Measurements from ENCODE around the gene HIGD2A.
A peak's percentile ranks its signal among the peaks of the same experiment; 100 is the strongest.
"Not testable (repeated sequence)": the region's sequence is repeated elsewhere in the genome, so short reads cannot be mapped to it uniquely, and the experiment has no call there.

HIGD2A gene

DNA sequence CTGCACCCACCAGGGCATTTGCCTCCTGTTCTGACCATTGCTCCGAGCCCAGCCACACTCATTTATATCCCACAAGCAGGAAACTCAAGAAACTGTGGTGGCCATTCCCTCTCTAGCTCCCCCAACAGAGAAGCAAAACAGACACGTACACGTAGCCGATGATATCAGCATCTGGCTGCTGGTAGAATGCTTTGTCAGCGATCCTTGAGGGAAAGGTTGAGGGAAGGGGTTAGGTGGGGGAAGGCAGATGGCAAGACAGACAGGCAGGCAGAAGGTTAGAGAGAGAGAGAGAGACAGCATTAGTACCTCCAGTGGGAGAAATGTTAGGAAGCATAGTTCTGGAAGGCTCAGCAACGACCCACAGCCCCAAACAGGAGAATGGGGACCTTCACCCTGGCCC lies 7.8 kb downstream of the HIGD2A start:
- DNase-seq, result no peak

DNA sequence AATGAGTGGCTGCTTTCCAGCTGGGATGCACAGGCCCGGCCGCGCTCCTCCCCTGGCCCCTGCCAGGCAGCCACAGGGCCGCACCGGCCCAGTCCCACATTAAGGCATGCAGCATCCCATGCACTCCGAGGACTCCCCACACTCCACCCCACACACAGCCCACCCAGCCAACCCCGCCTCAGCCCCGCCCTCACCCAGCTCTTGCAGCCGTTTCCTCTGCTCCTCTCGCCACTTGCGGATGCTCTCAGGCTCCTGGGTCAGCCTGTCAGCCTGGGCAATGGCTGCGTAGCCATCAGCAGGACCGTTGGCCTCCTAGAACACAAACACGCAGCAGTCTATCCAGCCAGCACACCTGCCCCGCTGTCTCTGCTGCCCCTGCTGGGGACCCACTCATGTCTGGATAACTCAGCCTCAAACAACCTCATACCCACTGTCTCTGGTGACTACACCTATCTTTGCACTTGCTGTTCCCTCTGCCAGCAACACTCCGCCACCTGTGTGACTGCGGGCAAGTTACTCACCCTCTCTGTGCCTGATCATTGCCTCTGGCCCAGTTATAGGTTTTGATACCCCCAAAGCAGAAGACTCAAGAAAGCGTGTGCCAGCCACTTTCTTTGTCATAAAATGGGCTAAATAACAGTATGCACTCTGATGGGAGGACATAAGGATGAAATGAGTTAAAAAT lies 9.3 kb downstream of the HIGD2A start:
- DNase-seq, result no peak

DNA sequence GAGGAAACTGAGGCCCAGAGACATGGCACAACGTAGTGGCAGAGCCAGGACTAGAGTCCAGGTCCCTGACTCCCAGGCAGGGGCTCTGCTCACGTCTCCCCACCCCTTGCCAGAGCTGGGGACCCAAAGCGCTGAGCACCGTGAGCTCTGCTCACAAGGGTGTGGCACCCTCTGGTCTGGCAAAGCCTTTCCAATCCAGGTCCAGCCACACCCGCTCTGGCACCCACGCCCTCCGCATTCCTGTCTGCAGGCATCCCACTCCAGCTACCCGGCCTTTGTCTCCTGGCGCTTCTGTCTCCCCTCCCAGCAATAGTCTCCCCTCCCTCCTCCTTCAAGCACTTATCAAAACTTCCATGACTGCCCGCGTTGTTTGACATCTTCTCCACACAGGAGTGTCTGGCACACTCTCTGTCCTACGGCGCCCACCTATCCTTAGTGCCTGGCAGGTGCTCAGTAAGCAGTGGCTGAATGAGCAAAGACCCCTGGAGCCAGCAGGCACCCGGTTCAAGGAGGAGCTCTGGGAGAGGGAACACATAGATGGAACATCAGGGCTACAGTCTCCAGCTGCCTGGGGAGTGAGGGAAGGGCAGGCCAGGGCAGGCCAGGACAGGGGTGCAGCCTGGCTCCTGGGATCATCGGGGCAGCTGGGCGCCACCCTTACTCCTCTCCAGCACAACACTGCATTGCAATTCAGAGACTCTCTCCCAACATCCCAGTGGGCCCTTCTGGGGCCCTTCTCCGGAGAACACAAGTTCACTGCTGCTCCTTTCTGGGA lies 12.0 kb downstream of the HIGD2A start:
- no peak for DNase-seq

DNA sequence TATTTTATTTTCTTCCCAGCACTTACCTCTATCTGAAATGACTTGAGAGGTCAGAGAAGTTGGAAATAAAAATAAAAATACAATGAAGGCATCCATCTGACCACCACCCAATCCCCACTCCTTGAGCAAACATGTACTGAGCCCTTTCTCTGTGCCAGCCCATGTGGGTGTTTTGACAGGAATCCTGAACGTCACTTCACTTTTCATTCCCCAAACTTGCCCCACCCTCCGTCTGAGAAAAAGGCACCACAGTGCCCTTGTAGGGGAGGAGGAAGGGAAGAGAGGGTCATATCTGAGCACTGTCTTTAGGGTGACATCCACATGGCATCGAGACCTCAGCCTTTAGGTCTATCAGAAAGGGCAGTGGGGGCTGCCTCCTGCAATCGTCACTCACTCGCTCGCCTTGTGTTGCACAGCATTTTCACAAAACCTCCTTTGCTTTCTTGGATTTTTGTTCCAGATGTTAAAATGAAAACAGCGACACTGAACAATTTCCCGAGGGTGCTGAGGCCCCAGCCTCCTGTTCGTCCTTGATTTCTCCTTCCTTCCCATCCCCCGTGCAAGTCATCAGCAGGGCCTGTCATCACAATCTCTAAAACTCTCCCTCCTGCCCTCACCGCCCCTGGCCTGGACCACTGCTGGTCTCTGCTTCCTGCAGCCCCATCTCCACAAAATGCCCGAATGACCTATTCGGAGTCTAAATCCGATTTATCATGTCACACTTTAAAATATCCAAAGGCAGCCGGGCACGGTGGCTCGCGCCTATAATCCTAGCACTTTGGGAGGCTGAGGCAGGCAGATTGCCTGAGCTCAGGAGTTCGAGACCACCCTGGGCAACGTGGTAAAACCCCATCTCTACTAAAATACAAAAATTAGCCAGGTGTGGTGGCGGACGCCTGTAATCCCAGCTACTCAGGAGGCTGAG lies 13.0 kb downstream of the HIGD2A start:
- no peak for DNase-seq

DNA sequence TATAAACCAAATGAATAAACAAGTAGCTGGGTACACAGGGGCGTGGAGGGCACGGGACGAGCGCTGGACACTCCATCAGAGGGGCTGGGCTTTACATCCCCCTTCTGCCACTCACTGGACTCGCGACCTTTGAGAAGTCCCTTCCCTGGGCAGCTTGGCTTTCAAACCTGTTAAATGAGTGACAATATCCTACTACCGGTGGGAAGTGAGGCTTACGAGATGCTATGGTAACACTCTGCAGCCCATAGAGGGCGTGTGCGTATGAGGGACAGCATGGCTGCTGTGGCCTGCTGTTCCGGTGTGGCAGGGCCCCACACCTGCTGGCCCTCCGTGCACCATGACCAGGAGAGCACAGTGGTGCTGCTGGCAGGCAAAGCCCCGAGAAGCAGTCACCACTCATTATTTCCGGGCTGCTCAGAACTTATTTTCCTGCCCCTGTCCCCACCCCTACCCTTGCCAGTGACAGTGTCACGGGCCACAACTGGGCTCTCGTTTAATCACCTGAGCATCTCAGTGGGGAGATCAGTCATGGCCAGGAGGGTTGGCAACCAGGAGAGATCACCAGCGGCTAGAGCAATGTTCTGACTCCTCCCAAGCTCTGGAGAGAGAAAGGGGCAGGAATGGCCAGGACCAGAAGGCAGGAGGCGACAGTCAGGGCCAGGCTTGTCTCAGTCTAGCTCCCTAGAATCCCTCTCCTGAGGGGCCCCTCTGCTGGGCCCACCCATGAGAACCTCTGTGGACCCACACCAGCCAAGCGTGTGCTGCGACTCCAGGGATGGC lies 17.3 kb downstream of the HIGD2A start:
- no peak for DNase-seq

DNA sequence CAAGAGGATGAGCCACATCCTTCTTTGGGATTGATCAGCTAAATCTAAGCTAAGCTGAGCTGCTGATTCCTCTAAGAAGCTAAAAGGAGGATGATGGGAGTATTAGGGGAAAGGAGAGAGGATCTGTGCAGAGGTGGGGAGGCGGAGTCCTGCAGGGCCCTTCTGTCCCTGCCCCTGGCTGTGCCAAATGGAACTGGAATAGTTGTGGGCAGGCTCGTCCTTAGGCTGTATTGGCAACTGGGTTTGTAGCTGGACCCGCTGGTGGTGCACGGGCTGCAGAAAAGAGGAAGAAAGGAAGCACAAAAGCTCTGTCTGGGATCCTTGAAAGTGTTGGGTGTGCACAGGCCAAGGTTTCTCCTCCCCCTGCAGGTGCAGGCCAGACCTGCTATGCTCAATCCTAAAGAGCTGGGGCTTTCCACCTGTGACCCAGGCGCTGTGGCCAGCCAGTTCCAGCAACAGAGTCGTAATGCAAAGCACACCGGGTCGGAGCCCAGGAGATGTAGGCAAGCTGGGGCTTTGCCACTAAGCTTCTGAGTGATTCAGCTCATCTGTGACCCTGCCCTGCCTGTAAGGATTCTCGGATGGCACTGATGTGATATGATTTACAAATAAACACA lies 18.0 kb downstream of the HIGD2A start:
- DNase-seq, result no peak

DNA sequence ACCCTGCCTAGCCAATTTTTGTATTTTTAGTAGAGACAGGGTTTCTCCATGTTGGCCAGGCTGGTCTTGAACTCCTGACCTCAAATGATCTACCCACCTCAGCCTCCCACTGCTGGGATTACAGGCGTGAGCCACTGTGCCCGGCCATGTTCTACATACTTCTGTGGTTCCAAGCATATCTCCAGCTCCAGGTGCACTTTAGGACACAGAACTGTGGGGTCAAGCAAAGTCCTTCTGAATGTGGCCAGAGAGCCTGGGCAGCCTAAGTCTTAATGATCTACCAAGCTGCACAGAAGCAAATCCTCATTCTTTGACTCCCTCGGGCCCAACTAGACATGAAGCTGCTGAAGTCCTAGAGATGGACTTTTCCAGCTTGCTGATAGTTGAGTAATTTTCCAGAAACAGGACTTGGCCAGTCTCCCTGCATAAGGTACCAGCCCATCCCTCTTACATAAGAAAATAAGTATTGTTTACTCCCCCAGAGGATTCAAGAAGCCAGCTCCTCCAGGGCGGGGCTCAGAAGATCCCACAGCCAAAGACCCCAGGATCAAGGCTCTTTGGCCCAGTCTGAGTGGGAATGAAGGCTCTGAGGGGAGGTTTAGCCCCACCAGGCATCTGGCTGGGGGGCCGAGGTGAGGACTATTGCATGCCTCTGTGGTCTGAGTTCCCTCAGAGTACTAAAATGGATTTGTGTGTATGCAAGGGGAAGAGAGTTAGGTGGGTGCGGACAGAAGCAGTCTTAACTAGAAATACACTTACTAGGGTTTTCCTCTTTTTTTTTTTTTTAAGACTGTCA lies 19.1 kb downstream of the HIGD2A start:
- no peak for DNase-seq

DNA sequence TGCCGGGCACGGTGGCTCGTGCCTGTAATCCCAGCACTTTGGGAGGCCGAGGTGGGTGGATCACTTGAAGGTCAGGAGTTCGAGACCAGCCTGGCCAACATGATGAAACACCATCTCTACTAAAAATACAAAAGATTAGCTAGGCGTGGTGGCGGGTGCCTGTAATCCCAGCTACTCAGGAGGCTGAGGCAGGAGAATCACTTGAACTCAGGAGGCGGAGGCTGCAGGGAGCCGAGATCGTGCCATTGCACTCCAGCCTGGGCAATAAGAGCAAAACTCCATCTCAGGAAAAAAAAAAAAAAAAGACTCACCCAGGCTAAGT lies 19.7 kb downstream of the HIGD2A start:
- not testable (repeated sequence) for DNase-seq

DNA sequence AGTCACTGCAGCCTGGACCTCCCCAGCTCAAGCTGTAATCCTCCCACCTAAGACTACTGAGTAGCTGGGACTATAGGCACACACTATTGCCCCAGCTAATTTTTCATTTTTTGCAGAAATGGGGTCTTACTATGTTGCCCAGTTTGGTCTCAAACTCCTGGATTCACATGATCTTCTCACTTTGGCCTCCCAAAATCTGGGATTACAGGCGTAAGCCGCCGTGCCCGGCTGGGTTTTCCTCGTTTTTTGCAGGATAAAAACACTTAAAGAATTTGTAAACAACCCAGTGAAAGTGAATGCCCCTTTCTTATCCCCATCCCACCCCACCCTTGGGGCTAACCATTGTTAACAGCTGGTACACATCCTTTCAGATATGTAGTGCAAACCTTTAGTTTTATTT lies 20.0 kb downstream of the HIGD2A start:
- DNase-seq, result no peak

DNA sequence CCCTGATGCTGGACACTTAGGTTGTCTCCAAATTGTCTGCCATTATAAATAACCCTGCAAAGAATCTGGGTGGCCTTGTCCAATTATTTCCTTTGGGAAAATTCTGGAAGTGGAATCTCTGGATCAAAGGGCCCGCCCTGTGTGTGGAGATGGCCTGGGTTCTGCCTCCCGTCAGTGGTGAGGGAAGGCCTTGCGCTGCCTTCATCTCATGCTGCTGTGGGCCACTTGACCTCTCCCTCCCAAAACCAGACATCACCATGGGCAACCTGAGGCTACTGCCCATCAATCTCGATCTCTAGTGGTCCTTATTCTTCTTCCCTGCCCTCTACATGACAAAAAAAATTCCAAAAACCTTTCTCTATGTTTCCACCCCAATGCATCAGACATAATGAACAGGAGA lies 21.2 kb downstream of the HIGD2A start:
- DNase-seq, result no peak

DNA sequence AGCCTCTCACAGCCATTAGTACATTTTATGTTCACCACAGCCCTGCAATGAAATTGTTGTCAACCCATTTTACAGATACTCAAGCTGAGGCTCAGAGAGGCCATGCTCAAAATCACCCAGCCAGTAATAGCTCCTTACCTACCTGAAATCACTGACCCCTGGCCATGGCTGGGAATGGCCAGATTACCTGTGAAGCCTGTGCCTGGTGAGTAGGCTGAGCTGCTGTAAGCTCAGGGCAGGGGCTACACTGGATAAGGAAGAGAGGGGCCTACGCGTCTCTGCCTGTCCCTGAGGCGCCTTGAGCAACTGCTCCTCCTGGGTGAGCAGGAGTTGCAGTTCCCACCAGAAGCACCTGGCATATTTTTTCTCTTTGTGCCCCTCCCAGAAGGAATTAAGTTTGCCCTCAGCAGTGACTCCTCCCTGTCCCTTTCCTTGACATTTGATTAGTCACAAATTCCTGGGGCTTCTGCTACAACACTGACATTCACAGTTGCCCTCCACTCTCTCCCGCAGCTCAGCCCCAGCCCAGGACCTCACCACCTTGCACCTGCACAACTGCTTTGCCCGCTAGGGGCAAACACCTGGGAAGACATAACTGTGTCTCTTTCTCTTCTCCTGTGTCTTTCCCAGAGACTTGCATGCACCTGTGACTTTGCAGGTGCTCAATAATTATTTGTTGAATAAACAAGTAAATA lies 22.1 kb downstream of the HIGD2A start:
- no peak for DNase-seq

DNA sequence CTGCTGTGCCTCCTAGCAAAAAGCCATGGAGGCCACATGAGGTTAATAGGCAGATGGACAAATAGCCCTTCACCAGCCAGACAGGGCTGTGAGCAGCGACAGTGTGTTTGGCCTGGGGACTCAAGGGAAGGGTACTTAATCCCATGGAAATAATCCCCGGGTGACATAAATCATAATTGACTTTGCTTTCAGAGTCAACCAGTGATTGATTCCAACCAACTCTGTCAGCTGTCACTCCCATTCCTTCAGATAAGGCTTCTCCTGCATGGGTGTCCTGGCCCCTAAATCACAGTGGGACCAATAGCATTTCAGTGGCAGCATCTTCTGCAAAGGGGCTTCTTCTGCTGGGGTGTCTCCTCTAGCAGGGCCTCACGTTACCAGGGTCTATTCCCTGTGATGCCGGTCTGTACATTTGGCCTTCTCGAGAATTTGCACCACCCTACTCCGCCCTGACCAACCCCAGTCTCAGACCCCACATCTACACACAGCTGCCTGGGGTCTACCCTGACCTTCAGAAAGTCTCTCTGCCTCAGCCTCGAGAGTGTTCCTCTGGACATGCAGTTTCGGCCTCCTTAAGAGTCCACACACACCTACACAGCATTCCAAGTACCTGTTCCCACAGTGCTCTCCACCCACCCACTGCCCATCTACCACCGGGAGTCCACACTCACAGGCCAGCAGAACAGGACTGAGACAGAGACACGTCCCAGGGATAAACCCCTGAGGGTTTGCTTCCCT lies 24.1 kb downstream of the HIGD2A start:
- DNase-seq, result no peak

DNA sequence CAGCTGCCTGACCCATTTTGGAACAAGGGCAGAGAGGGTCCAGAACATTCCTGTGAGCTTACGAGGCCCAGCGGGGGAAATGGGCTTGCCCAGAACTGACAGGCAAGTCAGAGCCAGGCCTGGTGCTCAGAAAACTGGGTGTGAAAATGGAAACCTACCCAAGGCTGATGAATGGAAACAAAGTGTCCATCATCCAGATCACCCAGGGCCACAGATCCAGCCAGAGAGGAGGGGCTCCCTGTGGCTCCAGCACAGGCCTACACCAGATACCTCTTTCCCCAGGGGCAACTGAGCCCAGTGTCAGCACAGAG lies 24.7 kb downstream of the HIGD2A start:
- no peak for DNase-seq

DNA sequence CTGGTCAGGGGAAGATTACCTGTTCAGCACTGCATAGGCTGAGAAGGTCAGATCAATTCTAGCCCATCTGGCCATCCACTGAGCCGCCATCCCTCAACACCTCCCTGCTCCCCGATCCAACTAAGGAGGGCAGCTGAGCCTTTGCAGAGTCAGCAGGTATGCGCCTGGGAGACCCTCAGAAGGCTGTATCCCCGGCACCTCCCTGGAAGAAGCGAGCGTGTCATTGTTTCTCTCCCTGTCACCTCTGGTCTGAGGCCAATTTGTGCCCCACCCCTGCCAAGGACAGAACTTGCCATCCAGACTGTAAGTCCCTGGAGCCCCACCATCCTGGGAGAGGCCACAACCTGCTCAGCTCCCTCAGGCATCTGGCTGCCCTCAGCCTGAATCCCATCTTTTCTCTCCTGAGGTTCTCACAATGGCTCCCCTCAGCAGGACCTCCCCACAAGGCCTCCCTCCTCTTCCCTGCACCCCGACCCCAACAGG lies 25.2 kb downstream of the HIGD2A start:
- DNase-seq, result no peak

DNA sequence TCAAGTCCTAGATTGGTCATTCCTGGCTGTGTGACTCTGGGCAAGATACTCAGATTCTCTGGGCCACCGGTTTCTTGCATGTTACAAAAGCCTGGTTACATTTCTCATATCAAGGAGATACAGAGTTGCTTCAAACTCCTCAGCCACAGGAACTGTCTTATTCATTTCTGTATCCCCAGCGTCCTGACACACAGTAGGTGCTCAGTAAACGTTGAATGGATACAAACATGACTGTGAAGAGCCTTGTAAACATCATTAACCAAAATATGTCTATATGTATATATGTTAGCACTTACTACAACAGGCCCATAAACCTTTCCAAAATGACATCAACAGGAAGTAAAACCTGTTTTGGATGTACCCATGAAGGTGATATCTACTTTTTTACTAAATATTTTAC lies 26.2 kb downstream of the HIGD2A start:
- no peak for DNase-seq

DNA sequence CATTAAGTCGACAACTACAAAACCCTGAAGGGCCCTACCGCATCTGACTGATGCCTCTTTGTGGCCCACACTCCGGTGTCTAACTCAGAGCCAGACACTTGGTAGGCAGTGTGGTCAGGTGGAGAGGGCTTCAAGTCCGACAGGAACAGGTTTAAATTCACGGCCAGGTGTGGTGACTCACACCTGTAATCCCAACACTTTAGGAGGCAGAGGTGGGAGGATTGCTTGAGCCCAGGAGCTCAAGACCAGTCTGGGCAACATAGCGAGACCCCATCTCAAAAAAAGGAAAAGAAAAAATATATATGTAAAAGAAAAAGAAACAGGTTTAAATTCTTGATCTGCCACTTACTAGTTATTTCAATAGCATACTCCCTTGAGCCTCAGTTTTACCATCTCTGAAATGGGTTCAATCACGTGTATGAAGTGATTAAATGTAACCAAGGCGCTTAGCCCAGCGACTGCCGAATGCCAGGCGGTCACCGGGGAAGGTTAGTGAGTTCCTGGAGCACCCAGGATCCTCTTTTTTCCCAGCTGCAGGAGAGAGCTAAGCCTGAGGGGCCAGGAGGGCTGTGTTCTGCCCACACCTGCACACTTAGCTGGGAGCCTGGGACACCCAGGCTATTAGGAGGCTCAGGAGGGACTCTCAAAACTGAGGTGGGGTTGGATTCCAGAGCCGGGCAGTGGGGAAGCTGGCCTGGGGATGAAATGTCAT lies 26.8 kb downstream of the HIGD2A start:
- no peak for DNase-seq

DNA sequence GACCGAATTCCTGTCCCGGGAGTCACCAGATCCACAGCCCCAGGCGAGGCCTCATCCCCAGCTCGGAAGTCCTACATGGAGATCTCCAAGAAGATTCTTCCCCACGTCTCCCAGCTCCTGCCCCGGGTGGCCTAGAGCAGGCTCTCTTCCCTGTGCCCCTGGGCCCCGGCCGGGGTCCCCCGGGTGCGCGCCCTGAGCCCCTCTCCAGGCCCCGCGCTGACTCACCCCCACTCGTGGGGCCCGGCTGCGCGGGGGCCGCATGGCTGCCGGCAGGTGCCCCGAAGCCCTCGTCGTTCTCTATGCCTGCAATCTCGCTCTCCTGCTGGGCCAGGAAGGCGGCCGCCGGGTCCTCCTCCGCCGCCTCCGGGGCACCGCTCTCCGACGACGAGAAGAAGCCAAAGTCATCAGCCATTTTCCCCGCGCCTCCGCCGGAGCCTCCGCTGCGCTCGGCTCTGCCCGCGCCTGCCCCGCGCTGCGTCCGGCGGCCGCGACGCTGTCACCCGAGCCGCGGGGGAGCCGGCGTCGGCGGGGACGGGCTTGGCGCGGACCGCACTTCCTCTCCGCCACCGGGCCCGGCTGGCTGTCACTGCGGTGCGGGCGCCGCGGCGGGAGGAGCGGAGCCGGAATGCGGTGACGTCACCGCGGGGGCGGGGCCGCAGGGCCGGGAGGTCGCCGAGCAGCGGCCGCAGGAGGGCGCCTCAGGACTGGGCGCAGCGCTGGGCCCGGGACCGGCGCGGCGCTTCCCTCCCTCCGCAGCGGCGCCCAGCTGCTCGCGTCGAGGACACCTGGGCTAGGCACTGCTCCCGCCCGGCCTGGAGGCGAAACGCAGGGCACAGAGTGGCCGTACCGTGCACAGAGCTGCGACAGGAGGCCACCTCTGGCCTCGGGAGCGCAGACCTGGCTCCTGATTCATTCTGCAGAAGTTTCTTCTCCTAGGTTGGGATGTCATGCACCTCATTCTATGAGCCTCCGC lies 27.7 kb downstream of the HIGD2A start, which contains the start of gene CLTB:
TSS of gene CLTB (minus strand) at position 588 of the 973 bp plus-strand sequence. CDS start at position 412, 176 bp downstream.
- peak; percentile 92 for DNase-seq

DNA sequence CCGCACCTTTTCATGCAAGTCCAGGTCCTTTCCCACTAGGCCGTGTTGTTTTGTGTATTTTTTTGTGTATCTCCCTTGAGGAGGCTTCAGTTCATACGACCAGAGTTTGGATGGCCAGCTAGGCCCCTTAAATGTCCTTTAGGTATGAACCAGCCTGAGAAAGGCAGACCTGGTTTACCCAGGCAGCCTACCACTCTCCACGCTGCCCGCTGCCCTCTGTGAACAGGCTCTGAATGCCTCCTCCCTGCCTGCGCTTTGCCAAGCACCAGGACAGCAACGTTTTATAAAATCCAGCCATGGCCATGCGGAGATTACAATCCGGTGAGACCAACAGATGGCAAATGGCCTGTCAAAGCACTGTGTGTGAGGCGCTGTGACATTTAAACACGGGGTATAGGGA lies 28.4 kb downstream of the HIGD2A start:
- no peak for DNase-seq
